H1 (cell line): Measurements from ENCODE around the gene TAF8. TPM values are rescaled to one million over a fixed set of nuclear protein-coding genes. Genes with fewer than 3 reads are reported as not detected.

Experiments
- ATF2 ChIP-seq: IDR thresholded peaks from 2 replicates; pipeline ENCODE4 v1.6.1; 2012; ENCODE audit warnings: low read length, inconsistent platforms
- BRCA1 ChIP-seq: IDR thresholded peaks from 2 replicates; pipeline ENCODE4 v1.6.1; 2012; ENCODE audit warnings: low read depth, low read length, improper control_type of control experiment
- GTF2F1 ChIP-seq: IDR thresholded peaks from 2 replicates; pipeline ENCODE4 v1.6.1; 2012; ENCODE audit warnings: low read depth, low read length, improper control_type of control experiment, borderline replicate concordance
- NRF1 ChIP-seq: IDR thresholded peaks from 2 replicates; pipeline ENCODE4 v1.6.1; 2011; ENCODE audit warnings: mild to moderate bottlenecking, low read depth, low read length, improper control_type of control experiment
- POLR2A ChIP-seq, 2 experiments: IDR thresholded peaks; 1 replicate in 1 of 2; 2 replicates in 1 of 2; pipeline ENCODE4 v1.6.1; 2011; ENCODE audit warnings: low read depth in 2 of 2, low read length in 2 of 2, mild to moderate bottlenecking in 2 of 2; ENCODE audit errors: control extremely low read depth in 1 of 2
- SIN3A ChIP-seq, 2 experiments: IDR thresholded peaks in 1 of 2; conservative IDR thresholded peaks in 1 of 2; 2 replicates each; pipeline ENCODE4 v1.6.1; 2011 to 2012; ENCODE audit warnings: low read length in 2 of 2, improper control_type of control experiment in 1 of 2, low read depth in 1 of 2, mild to moderate bottlenecking in 1 of 2
- SP2 ChIP-seq: IDR thresholded peaks from 2 replicates; pipeline ENCODE4 v1.6.1; 2012; ENCODE audit warnings: mild to moderate bottlenecking, low read length, inconsistent platforms
- YY1 ChIP-seq: IDR thresholded peaks from 2 replicates; pipeline ENCODE4 v1.6.1; 2011; ENCODE audit warnings: low read depth, mild to moderate bottlenecking, low read length
- polyA plus RNA-seq, 7 experiments: library from polyadenylated mRNA; depleted of rRNA in 3 of 7; stranded (reverse) in 5 of 7; unstranded in 2 of 7; fragments of >200 nt in 5 of 7; fragments of 200-250 nt in 2 of 7; gene quantifications; 1 replicate in 5 of 7; 2 replicates in 1 of 7; 4 replicates in 1 of 7; pipeline versions ENCODE4 v1.2.1 to v1.2.3, GENCODE V29; 2011 to 2013; ENCODE audit warnings: missing spikeins in 2 of 7, mixed read lengths in 2 of 7
- small RNA-seq: library from polyadenylated mRNA; stranded (forward); fragments of <200 nt; extraction: miRNeasy Mini kit (QIAGEN cat#:217004); gene quantifications from one replicate; pipeline ENCODE3, GENCODE V24; 2013; ENCODE audit not compliant: insufficient read depth
- total RNA-seq: library from RNA; stranded (reverse); fragmentation: NEBNext Ultra II Directional; extraction: Animal tissue kit (Norgen Biotek cat#: 25700); gene quantifications from 2 replicates; pipeline ENCODE4 v1.2.1, GENCODE V29; 2021

TAF8 gene
- total and polyA plus RNA-seq, 2 of the 8 experiments (the other 6 are each of a cell fraction or from before 2014, with no cell fraction given) = 32.2 to 34.0 TPM

GRCh38 chr6:42136508-42137193, 86.3 kb downstream of the TAF8 start (continued):
- no peak for TF ChIP-seq NRF1
- TF ChIP-seq BRCA1 = no peak
- TF ChIP-seq SIN3A (conservative IDR thresholded peaks at IDR 0.05 in 1 of 2, IDR thresholded peaks at IDR 0.05 in 1 of 2; ENCODE audit: low read depth in 1 of 2, low read length in 2 of 2) = peak in 1 of 2 experiments; percentile 69; a peak in 1 of 4 replicates
- TF ChIP-seq SP2 = no peak
- peak in 1 of 2 experiments; percentile 39; a peak in 1 of 3 replicates for TF ChIP-seq POLR2A (IDR thresholded peaks at IDR 0.05; ENCODE audit: control extremely low read depth in 1 of 2, low read depth in 2 of 2, low read length in 2 of 2)
- TF ChIP-seq ATF2 = peak; percentile 88
- TF ChIP-seq GTF2F1 = no peak
- peak; percentile 80 for TF ChIP-seq YY1

Small RNA genes lying within 50 kb of the gene (small RNA-seq; reads per million reads assigned to genes)
- 0.51 reads per million for gene RNU6-761P

Other genes with a start within 250 kb of the TAF8 start
- gene USP49, start 155.1 kb upstream of the TAF8 start, total RNA-seq = 21.1 and 24.4 TPM in 2 replicates
- 6.9 and 10.8 TPM in 2 replicates for gene USP49, start 155.1 kb upstream of the TAF8 start, polyA plus RNA-seq (2011; rRNA removed)
- gene MED20, start 129.4 kb upstream of the TAF8 start, total RNA-seq = 38.7 and 42.9 TPM in 2 replicates
- gene MED20, start 129.4 kb upstream of the TAF8 start, polyA plus RNA-seq (2011; rRNA removed) = 46.6 and 51.8 TPM in 2 replicates
- gene BYSL, start 129.0 kb upstream of the TAF8 start, total RNA-seq = 43.9 and 49.2 TPM in 2 replicates
- 37.3 and 42.8 TPM in 2 replicates for gene BYSL, start 129.0 kb upstream of the TAF8 start, polyA plus RNA-seq (2011; rRNA removed)
- gene CCND3, start 108.7 kb upstream of the TAF8 start, total RNA-seq = 28.4 and 32.9 TPM in 2 replicates
- 30.6 and 42.3 TPM in 2 replicates for gene CCND3, start 108.7 kb upstream of the TAF8 start, polyA plus RNA-seq (2011; rRNA removed)
- 62.2 and 64.0 TPM in 2 replicates for gene C6orf132, start 92.1 kb downstream of the TAF8 start, total RNA-seq
- gene C6orf132, start 92.1 kb downstream of the TAF8 start, polyA plus RNA-seq (2011; rRNA removed) = 31.5 and 33.8 TPM in 2 replicates
- 4.6 and 5.2 TPM in 2 replicates for gene GUCA1A, start 122.8 kb downstream of the TAF8 start, total RNA-seq
- gene GUCA1A, start 122.8 kb downstream of the TAF8 start, polyA plus RNA-seq (2011; rRNA removed) = 23.4 and 24.6 TPM in 2 replicates
- 0.98 and 1.4 TPM in 2 replicates for gene GUCA1B, start 144.4 kb downstream of the TAF8 start, total RNA-seq
- 0.53 and 1.4 TPM in 2 replicates for gene GUCA1B, start 144.4 kb downstream of the TAF8 start, polyA plus RNA-seq (2011; rRNA removed)
- gene MRPS10, start 167.3 kb downstream of the TAF8 start, total RNA-seq = 32.0 and 33.6 TPM in 2 replicates
- gene MRPS10, start 167.3 kb downstream of the TAF8 start, polyA plus RNA-seq (2011; rRNA removed) = 13.2 and 20.5 TPM in 2 replicates